ENCODE results near the gene ATP6AP1. TPM values are rescaled to one million over a fixed set of nuclear protein-coding genes. Genes with fewer than 3 reads are reported as not detected.

ATP6AP1 gene
- total RNA-seq, 1 donor from 2014 or later = 54.5 TPM

GRCh38 chrX:154403858-154404257, 24.6 kb upstream of the ATP6AP1 start:
- H3K27me3 ChIP-seq = no peaks in the 10 kb centered on the region
- peaks cover 0 to 20% of the 10 kb centered on the region in 2 donors for H3K36me3 ChIP-seq
- DNase-seq (ENCODE audit: extremely low spot score in 2 of 2) = no peak
- peaks cover 21% of the 10 kb centered on the region for H3K4me1 ChIP-seq
- intact Hi-C loops (cut with DNase I) = no loop called here
- H3K9me3 ChIP-seq = no peaks in the 10 kb centered on the region
- H3K4me3 ChIP-seq = no peak overlapping the region
- H3K27ac ChIP-seq = no peak overlapping the region
- TF ChIP-seq CTCF (IDR thresholded peaks at IDR 0.05) (no peak), POLR2A (IDR thresholded peaks at IDR 0.05) (no peak), POLR2AphosphoS5 (IDR thresholded peaks at IDR 0.05; ENCODE audit: insufficient read depth in 1 of 2, low read depth in 1 of 2) (no peak)

- Histone ChIP-seq H3K36me3 (peaks cover 0 to 13% of the 10 kb centered on the region in 2 donors), H3K4me1 (peaks cover 14% of the 10 kb centered on the region), H3K9me3 (no peaks in the 10 kb centered on the region), H3K4me3 (no peak overlapping the region), H3K27me3 (no peaks in the 10 kb centered on the region), H3K27ac (no peak overlapping the region)
- no peak for DNase-seq (ENCODE audit: extremely low spot score in 2 of 2)
- TF ChIP-seq CTCF (IDR thresholded peaks at IDR 0.05) (no peak), POLR2AphosphoS5 (IDR thresholded peaks at IDR 0.05; ENCODE audit: insufficient read depth in 1 of 2, low read depth in 1 of 2) (no peak), POLR2A (IDR thresholded peaks at IDR 0.05) (no peak)
- intact Hi-C loops (cut with DNase I) = no loop called here
Observed at GRCh38 chrX:154404625-154405192, 23.8 kb upstream of the ATP6AP1 start.

- no peaks in the 10 kb centered on the region for H3K27me3 ChIP-seq
- peak overlapping the region; percentile 19 to 33 for H3K4me3 ChIP-seq
- no peaks in the 10 kb centered on the region for H3K9me3 ChIP-seq
- TF ChIP-seq CTCF (IDR thresholded peaks at IDR 0.05) = no peak
- TF ChIP-seq POLR2A (IDR thresholded peaks at IDR 0.05) = no peak
- TF ChIP-seq POLR2AphosphoS5 (IDR thresholded peaks at IDR 0.05; ENCODE audit: insufficient read depth in 1 of 2, low read depth in 1 of 2) = no peak
- DNase-seq (ENCODE audit: extremely low spot score in 2 of 2) = peak in 1 of 2 donors; percentile 84
- intact Hi-C loops (cut with DNase I) = no loop called here
- H3K36me3 ChIP-seq = no peaks in the 10 kb centered on the region
- H3K27ac ChIP-seq = peak overlapping the region; percentile 57
- H3K4me1 ChIP-seq = peaks cover 10% of the 10 kb centered on the region
Observed at GRCh38 chrX:154408659-154409221, 19.7 kb upstream of the ATP6AP1 start.

- Histone ChIP-seq H3K27me3 (no peaks in the 10 kb centered on the region), H3K27ac (peak within 1 kb of the TSS; percentile 57), H3K4me3 (peak within 1 kb of the TSS; percentile 19 to 33), H3K4me1 (peaks cover 10% of the 10 kb centered on the region), H3K9me3 (no peaks in the 10 kb centered on the region), H3K36me3 (no peaks in the 10 kb centered on the region)
- DNase-seq (ENCODE audit: extremely low spot score in 2 of 2) = peak in 1 of 2 donors; percentile 93
- intact Hi-C loops (cut with DNase I) = no loop called here
- no peak for TF ChIP-seq POLR2A (IDR thresholded peaks at IDR 0.05)
- no peak for TF ChIP-seq CTCF (IDR thresholded peaks at IDR 0.05)
- TF ChIP-seq POLR2AphosphoS5 (IDR thresholded peaks at IDR 0.05; ENCODE audit: insufficient read depth in 1 of 2, low read depth in 1 of 2) = peak; percentile 13 to 69
Observed at GRCh38 chrX:154409222-154409871, 19.1 kb upstream of the ATP6AP1 start, which contains the start of gene DNASE1L1. Gene DNASE1L1 (minus strand): TSS chrX:154409254. CDS start chrX:154405568, 3,686 bp downstream.

GRCh38 chrX:154411981-154412340, 16.5 kb upstream of the ATP6AP1 start:
- DNase-seq (ENCODE audit: extremely low spot score in 2 of 2) = peak in 1 of 2 donors; percentile 90
- H3K27me3 ChIP-seq = no peaks in the 10 kb centered on the region
- TF ChIP-seq CTCF (IDR thresholded peaks at IDR 0.05) (no peak), POLR2AphosphoS5 (IDR thresholded peaks at IDR 0.05; ENCODE audit: insufficient read depth in 1 of 2, low read depth in 1 of 2) (peak in 1 of 2 donors; percentile 74), POLR2A (IDR thresholded peaks at IDR 0.05) (peak in 1 of 2 donors; percentile 48)
- peaks cover 10% of the 10 kb centered on the region for H3K4me1 ChIP-seq
- no peaks in the 10 kb centered on the region for H3K9me3 ChIP-seq
- intact Hi-C loops (cut with DNase I) = loop anchor here (5.0 kb wide), 1 partner anchor 120 kb away; no protein-coding TSS in a partner anchor
- H3K4me3 ChIP-seq = peak overlapping the region; percentile 54 to 59
- peak overlapping the region; percentile 85 for H3K27ac ChIP-seq
- H3K36me3 ChIP-seq = no peaks in the 10 kb centered on the region
